Activated T-helper 1 cell treated with anti-CD3 and anti-CD28 coated beads, Interleukin-12 subunit alpha, Interleukin-12 subunit beta, Interleukin-2, Interleukin-4 antibody, amounts not matched to agents 30 ng/mL and 10 ng/mL and 1 ng/mL, durations not matched to agents 14 hours and 24 hours and 36 hours (primary cell): ENCODE results near the gene RAB34. TPM values are rescaled to one million over a fixed set of nuclear protein-coding genes. Genes with fewer than 3 reads are reported as not detected.
"Not testable (repeated sequence)": the region's sequence is repeated elsewhere in the genome, so short reads cannot be mapped to it uniquely, and the experiment has no call there.

Source experiments
- DNase-seq: peaks from one replicate; pipeline ENCODE4 v3.0.0; 2021; ENCODE audit warnings: low spot score
- H3K27ac Mint-ChIP-seq: one replicate; pipeline ENCODE4 v1.8.0; 2021; ENCODE audit warnings: mild to moderate bottlenecking, mixed read lengths
- H3K27me3 Mint-ChIP-seq: one replicate; pipeline ENCODE4 v1.8.0; 2022; ENCODE audit warnings: mild to moderate bottlenecking, moderate library complexity, mixed read lengths; ENCODE audit not compliant: insufficient read depth
- H3K36me3 Mint-ChIP-seq: one replicate; pipeline ENCODE4 v1.8.0; 2021; ENCODE audit warnings: low read depth, mixed read lengths
- H3K4me1 Mint-ChIP-seq: one replicate; pipeline ENCODE4 v1.8.0; 2021; ENCODE audit warnings: low read depth, mixed read lengths
- H3K4me3 Mint-ChIP-seq: one replicate; pipeline ENCODE4 v1.8.0; 2021; ENCODE audit warnings: mild to moderate bottlenecking, moderate library complexity, mixed read lengths
- H3K9me3 Mint-ChIP-seq: one replicate; pipeline ENCODE4 v1.8.0; 2021; ENCODE audit warnings: mixed read lengths
- intact Hi-C: fragments of 100-400 bp; cut with micrococcal nuclease; formaldehyde crosslinking; loops from one replicate; pipeline ENCODE4 v1.15.1; 2024
- total RNA-seq: library from RNA; stranded (reverse); gene quantifications from 2 replicates; pipeline ENCODE4 v1.2.3, GENCODE V29; 2022

RAB34 gene
- total RNA-seq, 1 donor from 2014 or later: 17.6 TPM

GRCh38 chr17:28743243-28744103 lies 25.8 kb upstream of the RAB34 start, which contains the start of gene TRAF4:
Gene TRAF4 (plus strand): TSS chr17:28744011. CDS start chr17:28744113, 102 bp downstream.
- H3K4me1 Mint-ChIP-seq: peaks cover 34% of the 10 kb centered on the region
- intact Hi-C loops: loop anchor here (1.0 to 5.0 kb wide), 3 partner anchors 16 to 209 kb away; partner anchors contain the start of gene PHF12
- H3K27me3 Mint-ChIP-seq: no peaks in the 10 kb centered on the region
- DNase-seq: peak; percentile 72
- H3K4me3 Mint-ChIP-seq: peak within 1 kb of the TSS; percentile 90
- peaks cover 24% of the 10 kb centered on the region for H3K36me3 Mint-ChIP-seq
- H3K9me3 Mint-ChIP-seq: no peaks in the 10 kb centered on the region
- peak within 1 kb of the TSS; percentile 82 for H3K27ac Mint-ChIP-seq

DNA sequence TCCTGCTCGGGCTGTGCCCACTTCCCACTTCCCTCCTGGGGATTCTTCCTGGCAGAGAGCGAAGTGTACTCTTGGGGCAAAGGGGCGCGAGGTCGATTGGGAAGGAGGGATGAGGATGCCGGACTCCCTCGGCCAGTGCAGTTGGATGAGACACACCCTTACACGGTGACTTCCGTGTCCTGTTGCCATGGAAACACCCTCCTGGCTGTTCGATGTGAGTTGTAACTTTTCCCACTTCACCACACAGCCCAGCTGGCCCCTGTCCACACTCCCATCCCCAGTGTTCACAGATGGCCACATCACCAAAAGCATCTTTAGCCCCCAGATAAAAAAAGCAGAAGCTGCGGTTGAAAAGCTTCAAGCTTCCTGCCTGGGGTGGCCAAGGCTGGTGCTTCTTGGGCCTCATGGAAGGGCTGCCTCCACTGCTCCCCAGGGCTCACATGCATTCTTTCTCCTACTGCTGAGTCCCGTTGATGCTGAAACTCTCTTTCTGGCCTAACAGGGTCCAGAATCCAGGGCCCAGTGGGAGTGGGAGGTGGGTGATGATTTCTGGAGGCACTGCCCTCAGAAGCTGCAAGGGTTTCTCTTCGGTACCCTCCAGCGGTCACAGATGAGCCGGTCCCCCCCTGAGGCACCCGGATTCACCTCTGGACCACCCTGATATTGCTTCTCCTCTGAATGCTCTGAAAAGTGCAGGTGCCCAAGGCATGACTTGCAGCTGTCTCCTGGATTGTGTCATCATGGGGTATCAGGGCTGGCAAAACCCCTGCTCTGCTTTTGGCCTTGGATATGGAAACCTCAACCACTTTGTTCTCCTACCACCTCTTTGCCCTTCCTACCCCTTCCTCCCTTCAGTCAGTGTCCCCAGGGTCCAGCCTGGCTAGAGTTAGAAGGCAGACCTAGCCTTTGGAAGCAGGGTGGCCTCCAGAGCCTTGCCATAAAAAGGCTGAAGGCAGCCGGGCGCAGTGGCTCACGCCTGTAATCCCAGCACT lies 24.0 kb upstream of the RAB34 start:
- no peak for DNase-seq
- peaks cover 38% of the 10 kb centered on the region for H3K4me1 Mint-ChIP-seq
- H3K36me3 Mint-ChIP-seq: peaks cover 19% of the 10 kb centered on the region
- H3K27me3 Mint-ChIP-seq: no peaks in the 10 kb centered on the region
- peak overlapping the region; percentile 39 for H3K4me3 Mint-ChIP-seq
- no peaks in the 10 kb centered on the region for H3K9me3 Mint-ChIP-seq
- peak overlapping the region; percentile 44 for H3K27ac Mint-ChIP-seq
- intact Hi-C loops: loop anchor here (5.0 kb wide), 2 partner anchors 186 to 211 kb away; partner anchors contain the start of gene PHF12

DNA sequence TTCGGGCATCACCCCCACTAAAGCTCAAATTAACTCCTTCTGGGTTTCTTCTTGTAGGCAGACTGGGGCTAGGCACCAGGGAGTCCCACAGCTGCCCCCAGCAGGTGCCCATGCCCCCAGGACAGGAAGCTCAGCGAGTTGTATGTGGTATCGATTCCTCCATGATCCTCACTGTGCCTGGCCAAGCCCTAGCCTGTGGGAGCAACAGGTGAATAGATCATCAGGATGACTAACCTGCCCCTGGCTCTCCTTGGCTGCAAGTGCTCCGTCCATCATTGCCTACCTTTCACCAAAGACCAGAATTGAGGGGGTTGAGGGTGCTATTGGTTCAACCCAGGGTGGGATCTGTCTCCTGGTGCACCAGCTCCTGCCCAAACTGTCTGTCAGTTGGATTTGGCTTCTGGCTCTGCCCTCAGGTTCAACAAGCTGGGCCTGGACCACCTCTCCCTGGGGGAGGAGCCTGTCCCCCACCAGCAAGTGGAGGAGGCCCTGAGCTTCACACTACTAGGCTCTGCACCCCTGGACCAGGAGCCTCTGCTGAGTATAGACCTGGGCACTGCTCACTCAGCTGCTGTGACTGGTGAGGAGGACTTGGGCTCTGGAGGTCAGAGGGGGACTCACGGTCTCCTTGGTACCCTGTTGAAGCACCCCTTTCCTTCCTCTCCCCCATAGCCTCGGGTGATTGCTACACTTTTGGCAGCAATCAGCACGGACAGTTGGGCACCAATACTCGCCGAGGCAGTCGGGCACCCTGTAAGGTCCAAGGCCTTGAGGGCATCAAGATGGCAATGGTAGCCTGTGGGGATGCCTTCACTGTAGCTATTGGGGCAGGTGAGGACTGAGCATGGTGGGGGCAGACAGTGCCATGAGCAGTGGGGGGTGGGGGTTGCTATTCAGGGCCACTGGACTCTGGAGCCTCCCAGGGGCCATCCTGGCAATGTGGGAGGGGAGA lies 23.0 kb upstream of the RAB34 start:
- H3K27ac Mint-ChIP-seq: no peak overlapping the region
- peaks cover 36% of the 10 kb centered on the region for H3K4me1 Mint-ChIP-seq
- no peak for DNase-seq
- intact Hi-C loops: loop anchor here (5.0 kb wide), 2 partner anchors 187 to 212 kb away; partner anchors contain the start of gene PHF12
- peak overlapping the region; percentile 39 for H3K4me3 Mint-ChIP-seq
- no peaks in the 10 kb centered on the region for H3K27me3 Mint-ChIP-seq
- no peaks in the 10 kb centered on the region for H3K9me3 Mint-ChIP-seq
- H3K36me3 Mint-ChIP-seq: peaks cover 17% of the 10 kb centered on the region

DNA sequence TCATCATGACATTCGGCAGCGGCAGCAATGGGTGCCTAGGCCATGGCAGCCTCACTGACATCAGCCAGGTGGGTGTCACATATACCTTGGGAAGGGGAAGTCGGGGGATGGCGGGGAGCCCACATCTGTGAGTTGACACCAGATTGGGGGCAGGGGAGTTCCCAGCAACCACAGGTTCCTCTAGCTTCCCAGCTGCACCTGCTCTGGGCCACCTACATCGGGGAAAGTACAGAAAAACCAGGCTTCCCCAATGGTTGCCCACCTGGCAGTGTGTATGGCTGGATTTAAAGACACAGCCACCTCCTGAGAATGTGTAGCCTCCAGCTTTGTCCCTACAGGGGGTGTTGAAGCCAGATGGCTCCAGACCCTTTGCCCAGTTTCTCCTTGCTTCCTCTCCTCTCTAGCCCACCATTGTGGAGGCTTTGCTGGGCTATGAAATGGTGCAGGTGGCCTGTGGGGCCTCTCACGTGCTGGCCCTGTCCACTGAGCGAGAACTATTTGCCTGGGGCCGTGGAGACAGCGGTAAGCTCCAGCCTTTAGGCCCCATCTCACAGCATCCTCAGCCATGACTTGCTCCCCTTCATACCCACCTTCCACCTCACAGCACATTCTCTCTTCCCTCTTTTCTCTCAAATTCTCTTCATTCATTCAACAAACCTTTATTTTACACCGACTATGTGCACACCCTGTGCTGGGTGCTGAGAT lies 21.2 kb upstream of the RAB34 start:
- peak overlapping the region; percentile 73 for H3K4me3 Mint-ChIP-seq
- H3K27ac Mint-ChIP-seq: peak overlapping the region; percentile 88
- peaks cover 14% of the 10 kb centered on the region for H3K36me3 Mint-ChIP-seq
- intact Hi-C loops: loop anchor here (1.0 kb wide), 1 partner anchor 10 kb away; no protein-coding TSS in a partner anchor
- H3K4me1 Mint-ChIP-seq: peaks cover 35% of the 10 kb centered on the region
- no peaks in the 10 kb centered on the region for H3K9me3 Mint-ChIP-seq
- peak; percentile 47 for DNase-seq
- H3K27me3 Mint-ChIP-seq: no peaks in the 10 kb centered on the region

DNA sequence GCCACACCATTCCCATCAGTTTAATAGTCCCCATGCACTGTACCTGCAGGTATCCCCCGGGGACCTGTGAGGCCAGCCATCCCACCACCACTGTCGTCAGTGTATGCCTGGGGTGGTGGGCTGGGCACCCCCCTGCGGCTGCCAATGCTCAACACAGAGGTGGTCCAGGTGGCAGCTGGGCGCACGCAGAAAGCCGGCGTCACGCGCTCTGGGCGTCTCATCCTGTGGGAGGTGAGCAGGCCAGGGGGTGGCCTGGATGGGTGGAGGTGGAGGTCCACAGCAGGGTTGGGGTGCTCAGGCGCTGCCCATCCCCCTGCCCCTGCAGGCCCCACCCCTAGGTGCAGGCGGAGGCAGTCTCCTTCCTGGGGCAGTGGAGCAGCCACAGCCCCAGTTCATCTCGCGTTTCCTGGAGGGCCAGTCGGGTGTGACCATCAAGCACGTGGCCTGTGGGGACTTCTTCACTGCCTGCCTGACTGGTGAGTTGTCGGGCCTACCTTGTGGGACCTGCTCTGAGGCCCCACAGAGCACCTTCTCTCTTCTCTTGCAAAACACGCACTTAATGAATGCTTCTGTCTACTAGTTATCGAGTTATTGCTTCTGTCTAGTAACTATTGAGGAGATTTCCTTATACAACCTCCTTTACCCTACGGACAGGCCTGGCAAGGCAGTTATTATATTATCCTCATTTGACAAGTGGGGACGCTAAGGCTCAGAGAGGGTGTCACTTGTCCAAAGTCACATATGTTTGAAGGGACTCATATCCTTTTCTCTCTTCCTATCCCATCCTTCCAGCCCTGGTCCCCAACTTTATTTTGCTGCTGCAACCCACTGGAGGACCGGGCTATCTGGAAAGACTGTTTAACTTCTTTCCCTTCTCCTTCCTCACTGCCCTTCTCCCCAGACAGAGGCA lies 20.4 kb upstream of the RAB34 start:
- Mint-ChIP-seq H3K27me3 (no peaks in the 10 kb centered on the region), H3K27ac (peak overlapping the region; percentile 88), H3K4me1 (peaks cover 40% of the 10 kb centered on the region), H3K36me3 (peaks cover 14% of the 10 kb centered on the region), H3K4me3 (peak overlapping the region; percentile 73), H3K9me3 (no peaks in the 10 kb centered on the region)
- intact Hi-C loops: loop anchor here (1.0 kb wide), 1 partner anchor 9 kb away; no protein-coding TSS in a partner anchor
- DNase-seq: no peak

DNA sequence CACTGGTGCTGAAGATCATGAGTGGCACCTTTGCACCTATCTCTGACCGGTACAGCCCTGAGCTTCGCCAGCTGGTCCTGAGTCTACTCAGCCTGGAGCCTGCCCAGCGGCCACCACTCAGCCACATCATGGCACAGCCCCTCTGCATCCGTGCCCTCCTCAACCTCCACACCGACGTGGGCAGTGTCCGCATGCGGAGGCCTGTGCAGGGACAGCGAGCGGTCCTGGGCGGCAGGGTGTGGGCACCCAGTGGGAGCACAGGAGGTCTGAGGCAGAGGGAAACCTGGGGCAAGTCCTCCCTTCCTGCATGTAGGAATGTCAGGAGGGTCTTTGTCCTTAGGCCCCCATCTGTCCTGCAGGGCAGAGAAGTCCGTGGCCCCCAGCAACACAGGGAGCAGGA lies 19.6 kb upstream of the RAB34 start:
- H3K27ac Mint-ChIP-seq: no peak overlapping the region
- H3K36me3 Mint-ChIP-seq: peaks cover 14% of the 10 kb centered on the region
- H3K4me1 Mint-ChIP-seq: peaks cover 40% of the 10 kb centered on the region
- no peaks in the 10 kb centered on the region for H3K27me3 Mint-ChIP-seq
- intact Hi-C loops: no loop called here
- H3K4me3 Mint-ChIP-seq: no peak overlapping the region
- no peak for DNase-seq
- no peaks in the 10 kb centered on the region for H3K9me3 Mint-ChIP-seq

DNA sequence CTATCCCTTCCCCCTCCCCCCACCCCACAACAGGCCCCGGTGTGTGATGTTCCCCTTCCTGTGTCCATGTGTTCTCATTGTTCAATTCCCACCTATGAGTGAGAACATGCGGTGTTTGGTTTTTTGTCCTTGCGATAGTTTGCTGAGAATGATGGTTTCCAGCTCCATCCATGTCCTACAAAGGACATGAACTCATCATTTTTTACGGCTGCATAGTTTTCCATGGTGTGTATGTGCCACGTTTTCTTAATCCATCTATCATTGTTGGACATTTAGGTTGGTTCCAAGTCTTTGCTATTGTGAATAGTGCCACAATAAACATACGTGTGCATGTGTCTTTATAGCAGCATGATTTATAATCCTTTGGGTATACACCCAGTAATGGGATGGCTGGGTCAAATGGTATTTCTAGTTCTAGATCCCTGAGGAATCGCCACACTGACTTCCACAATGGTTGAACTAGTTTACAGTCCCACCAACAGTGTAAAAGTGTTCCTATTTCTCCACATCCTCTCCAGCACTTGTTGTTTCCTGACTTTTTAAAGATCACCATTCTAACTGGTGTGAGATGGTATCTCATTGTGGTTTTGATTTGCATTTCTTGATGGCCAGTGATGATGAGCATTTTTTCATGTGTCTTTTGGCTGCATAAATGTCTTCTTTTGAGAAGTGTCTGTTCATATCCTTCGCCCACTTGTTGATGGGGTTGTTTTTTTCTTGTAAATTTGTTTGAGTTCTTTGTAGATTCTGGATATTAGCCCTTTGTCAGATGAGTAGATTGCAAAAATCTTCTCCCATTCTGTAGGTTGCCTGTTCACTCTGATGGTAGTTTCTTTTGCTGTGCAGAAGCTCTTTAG lies 18.5 kb upstream of the RAB34 start:
- peaks cover 14% of the 10 kb centered on the region for H3K36me3 Mint-ChIP-seq
- H3K9me3 Mint-ChIP-seq, H3K27me3 Mint-ChIP-seq, intact Hi-C loops, DNase-seq: not testable (repeated sequence)
- H3K27ac Mint-ChIP-seq: peak overlapping the region; percentile 43
- peaks cover 40% of the 10 kb centered on the region for H3K4me1 Mint-ChIP-seq
- H3K4me3 Mint-ChIP-seq: peak overlapping the region; percentile 39

DNA sequence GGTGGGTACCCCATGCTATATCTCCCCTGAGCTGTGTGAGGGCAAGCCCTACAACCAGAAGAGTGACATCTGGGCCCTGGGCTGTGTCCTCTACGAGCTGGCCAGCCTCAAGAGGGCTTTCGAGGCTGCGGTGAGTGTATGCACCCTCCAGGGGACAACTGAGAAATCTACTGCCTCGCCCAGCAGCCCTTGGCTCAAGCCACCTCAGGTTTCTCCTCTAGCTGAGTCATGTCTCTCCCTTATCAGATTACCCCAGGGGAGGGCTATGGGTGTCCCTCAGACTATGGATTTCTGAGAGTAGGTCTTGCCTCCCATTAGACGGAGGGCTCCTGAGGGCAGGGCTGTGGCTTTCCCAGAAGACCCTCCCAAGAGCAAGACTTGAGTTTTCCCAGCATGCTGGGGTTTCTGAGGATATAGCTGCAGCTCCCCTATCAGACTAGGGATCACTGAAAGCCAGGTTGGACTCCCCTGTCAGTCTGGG lies 17.6 kb upstream of the RAB34 start:
- intact Hi-C loops: no loop called here
- Mint-ChIP-seq H3K27me3 (no peaks in the 10 kb centered on the region), H3K9me3 (no peaks in the 10 kb centered on the region), H3K27ac (no peak overlapping the region), H3K4me1 (peaks cover 40% of the 10 kb centered on the region), H3K36me3 (peaks cover 13% of the 10 kb centered on the region), H3K4me3 (no peak overlapping the region)
- DNase-seq: no peak

GRCh38 chr17:28734712-28735241 lies 17.1 kb upstream of the RAB34 start:
- intact Hi-C loops: no loop called here
- Mint-ChIP-seq H3K4me3 (no peak overlapping the region), H3K9me3 (no peaks in the 10 kb centered on the region), H3K27ac (no peak overlapping the region), H3K36me3 (peaks cover 12% of the 10 kb centered on the region), H3K4me1 (peaks cover 42% of the 10 kb centered on the region), H3K27me3 (no peaks in the 10 kb centered on the region)
- DNase-seq: no peak

GRCh38 chr17:28733346-28733745 lies 15.7 kb upstream of the RAB34 start:
- Mint-ChIP-seq H3K9me3 (no peaks in the 10 kb centered on the region), H3K4me1 (peaks cover 38% of the 10 kb centered on the region), H3K4me3 (no peak overlapping the region), H3K36me3 (peaks cover 5% of the 10 kb centered on the region), H3K27ac (no peak overlapping the region), H3K27me3 (no peaks in the 10 kb centered on the region)
- DNase-seq: no peak
- intact Hi-C loops: no loop called here
